Neuronal stem cell (in vitro differentiated cells): ENCODE results near the gene CBY1.

Experiments
- DNase-seq: peaks from one replicate; pipeline ENCODE4 v3.0.0-alpha.2; 2013; ENCODE audit warnings: low spot score
- H2AFZ ChIP-seq: one replicate; pipeline ENCODE4 v1.6.1; 2013; ENCODE audit warnings: mild to moderate bottlenecking, low read length, inconsistent platforms
- H2AK5ac ChIP-seq: 2 replicates; pipeline ENCODE4 v1.6.1; 2013; ENCODE audit warnings: low read depth, mild to moderate bottlenecking, inconsistent platforms, low read length, moderate library complexity, mixed read lengths
- H2BK120ac ChIP-seq: 2 replicates; pipeline ENCODE4 v1.6.1; 2013; ENCODE audit warnings: low read depth, mild to moderate bottlenecking, inconsistent platforms, low read length, moderate library complexity, mixed read lengths
- H2BK12ac ChIP-seq: one replicate; pipeline ENCODE4 v1.6.1; 2013; ENCODE audit warnings: low read length, inconsistent platforms
- H2BK15ac ChIP-seq: 2 replicates; pipeline ENCODE4 v1.6.1; 2013; ENCODE audit warnings: mild to moderate bottlenecking, low read length, inconsistent platforms, mixed read lengths
- H2BK5ac ChIP-seq: one replicate; pipeline ENCODE4 v1.6.1; 2013; ENCODE audit warnings: inconsistent platforms, mild to moderate bottlenecking, low read length, moderate library complexity
- H3K14ac ChIP-seq: one replicate; pipeline ENCODE4 v1.6.1; 2013; ENCODE audit warnings: low read length, inconsistent platforms
- H3K18ac ChIP-seq: 2 replicates; pipeline ENCODE4 v1.6.1; 2013; ENCODE audit warnings: low read length, inconsistent platforms
- H3K23ac ChIP-seq: 2 replicates; pipeline ENCODE4 v1.6.1; 2013; ENCODE audit warnings: low read depth, mild to moderate bottlenecking, mixed read lengths, low read length, inconsistent platforms; ENCODE audit not compliant: poor library complexity
- H3K27ac ChIP-seq: replicated peaks from 3 replicates; pipeline ENCODE4 v1.5.1; 2013; ENCODE audit warnings: low read length, inconsistent platforms
- H3K27me3 ChIP-seq, 3 experiments: 2 replicates each; pipeline ENCODE4 v1.6.1; 2013; ENCODE audit warnings: low read length in 3 of 3, mild to moderate bottlenecking in 2 of 3, inconsistent platforms in 1 of 3, low read depth in 1 of 3, mixed read lengths in 1 of 3, moderate library complexity in 1 of 3; ENCODE audit not compliant: control insufficient read depth in 3 of 3, insufficient read depth in 3 of 3
- H3K36me3 ChIP-seq, 2 donors: replicated peaks in 1 of 2; 2 replicates each; pipeline ENCODE4 v1.6.1; 2013; ENCODE audit warnings: low read length in 2 of 2; ENCODE audit not compliant: control insufficient read depth in 2 of 2, insufficient read depth in 2 of 2
- H3K4ac ChIP-seq: 2 replicates; pipeline ENCODE4 v1.6.1; 2013; ENCODE audit warnings: inconsistent platforms, mild to moderate bottlenecking, low read length, moderate library complexity
- H3K4me1 ChIP-seq, 2 donors: 1 replicate in 1 of 2; 2 replicates in 1 of 2; pipeline ENCODE4 v1.6.1; 2013; ENCODE audit warnings: low read length in 2 of 2, low read depth in 1 of 2; ENCODE audit not compliant: control insufficient read depth in 2 of 2, insufficient read depth in 1 of 2
- H3K4me2 ChIP-seq: one replicate; pipeline ENCODE4 v1.6.1; 2013; ENCODE audit warnings: mild to moderate bottlenecking, low read length, inconsistent platforms; ENCODE audit not compliant: insufficient read depth, poor library complexity, severe bottlenecking
- H3K4me3 ChIP-seq, 2 donors: 2 replicates each; pipeline ENCODE4 v1.5.1; 2013; ENCODE audit warnings: low read length in 2 of 2, mild to moderate bottlenecking in 2 of 2, inconsistent platforms in 1 of 2, moderate library complexity in 1 of 2
- H3K79me1 ChIP-seq: one replicate; pipeline ENCODE4 v1.6.1; 2013; ENCODE audit warnings: low read depth, mild to moderate bottlenecking, inconsistent platforms, low read length, moderate library complexity
- H3K9ac ChIP-seq: one replicate; pipeline ENCODE4 v1.6.1; 2013; ENCODE audit warnings: mild to moderate bottlenecking, low read depth, low read length, inconsistent platforms; ENCODE audit not compliant: poor library complexity
- H3K9me3 ChIP-seq, 2 donors: replicated peaks in 1 of 2; 2 replicates each; pipeline versions ENCODE3 to v1.6.1; 2013; ENCODE audit warnings: low read length in 2 of 2, mild to moderate bottlenecking in 2 of 2, inconsistent platforms in 1 of 2, low read depth in 1 of 2, mixed read lengths in 1 of 2, moderate library complexity in 1 of 2; ENCODE audit not compliant: control insufficient read depth in 2 of 2, insufficient read depth in 1 of 2
- H4K8ac ChIP-seq: one replicate; pipeline ENCODE4 v1.6.1; 2013; ENCODE audit warnings: low read depth, mild to moderate bottlenecking, inconsistent platforms, low read length, moderate library complexity
- H4K91ac ChIP-seq: one replicate; pipeline ENCODE4 v1.6.1; 2013; ENCODE audit warnings: low read length, low read depth, mild to moderate bottlenecking, inconsistent platforms; ENCODE audit not compliant: poor library complexity
- WGBS, 2 donors: extraction: QIAGEN DNeasy Blood & Tissue Kit; methylation state at CpG; one replicate each; pipeline ENCODE4 v1.1.7; 2013; ENCODE audit warnings: missing lambda C conversion rate in 2 of 2, mixed read lengths in 1 of 2; ENCODE audit not compliant: insufficient read length in 2 of 2, insufficient replicate concordance in 1 of 2; ENCODE audit errors: extremely low coverage in 2 of 2; 5-methylcytosine and 5-hydroxymethylcytosine counted together

The CBY1 gene

GRCh38 chr22:38706101-38706900 is 49.9 kb downstream of the CBY1 start:
- peak overlapping the region; percentile 96 for H3K18ac ChIP-seq
- H4K91ac ChIP-seq: no peak overlapping the region
- H2BK120ac ChIP-seq: no peak overlapping the region
- no peak overlapping the region for H2AK5ac ChIP-seq
- H3K9me3 ChIP-seq: no peaks in the 10 kb centered on the region
- peak overlapping the region; percentile 27 for H3K14ac ChIP-seq
- DNase-seq: no peak
- H2BK15ac ChIP-seq: peak overlapping the region; percentile 23
- no peaks in the 10 kb centered on the region for H3K27me3 ChIP-seq
- H3K4me1 ChIP-seq: peaks cover 13 to 18% of the 10 kb centered on the region in 2 donors
- H2AFZ ChIP-seq: peak overlapping the region; percentile 90
- H3K4me3 ChIP-seq: peak overlapping the region; percentile 76 to 99
- H3K4ac ChIP-seq: no peak overlapping the region
- no CpG with 5 or more reads among the region's 80 CpGs for WGBS, 2 donors
- peaks cover 6% of the 10 kb centered on the region for H3K79me1 ChIP-seq
- H3K4me2 ChIP-seq: peak overlapping the region; percentile 74
- H3K23ac ChIP-seq: peak overlapping the region; percentile 81
- H2BK5ac ChIP-seq: no peak overlapping the region
- H4K8ac ChIP-seq: no peak overlapping the region
- no peak overlapping the region for H2BK12ac ChIP-seq
- H3K9ac ChIP-seq: peak overlapping the region; percentile 95
- H3K36me3 ChIP-seq: peaks cover 6 to 30% of the 10 kb centered on the region in 2 donors
- peak overlapping the region; percentile 43 for H3K27ac ChIP-seq

DNA sequence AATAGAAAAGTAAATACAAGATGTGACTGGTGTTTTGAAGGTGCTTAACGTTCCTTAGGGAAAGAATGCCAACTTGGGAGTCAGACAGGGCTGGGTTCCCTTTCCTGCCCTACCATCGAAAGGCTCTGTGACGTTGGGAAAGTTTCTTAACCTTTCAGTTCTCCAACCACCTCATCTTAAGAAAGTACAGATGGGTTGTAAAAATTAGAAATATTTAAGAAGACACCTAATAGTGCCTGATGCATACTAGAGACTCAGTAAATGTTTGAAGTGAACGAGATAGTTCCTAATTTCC is 50.4 kb downstream of the CBY1 start:
- no peak overlapping the region for H3K14ac ChIP-seq
- WGBS, 2 donors: no CpG with 5 or more reads among the region's 4 CpGs
- H3K27me3 ChIP-seq: no peaks in the 10 kb centered on the region
- H4K8ac ChIP-seq: no peak overlapping the region
- H3K23ac ChIP-seq: no peak overlapping the region
- H2BK5ac ChIP-seq: no peak overlapping the region
- H3K79me1 ChIP-seq: peaks cover 6% of the 10 kb centered on the region
- no peak overlapping the region for H2AFZ ChIP-seq
- no peak overlapping the region for H2BK15ac ChIP-seq
- no peak overlapping the region for H4K91ac ChIP-seq
- H3K9ac ChIP-seq: no peak overlapping the region
- no peak overlapping the region for H2AK5ac ChIP-seq
- H3K4ac ChIP-seq: no peak overlapping the region
- H2BK12ac ChIP-seq: no peak overlapping the region
- H3K27ac ChIP-seq: no peak overlapping the region
- DNase-seq: no peak
- no peak overlapping the region for H3K18ac ChIP-seq
- peaks cover 12 to 15% of the 10 kb centered on the region in 2 donors for H3K4me1 ChIP-seq
- peak overlapping the region; percentile 74 for H3K4me2 ChIP-seq
- H3K36me3 ChIP-seq: peaks cover 6 to 30% of the 10 kb centered on the region in 2 donors
- no peak overlapping the region for H2BK120ac ChIP-seq
- no peaks in the 10 kb centered on the region for H3K9me3 ChIP-seq
- H3K4me3 ChIP-seq: peak overlapping the region; percentile 76 to 99

DNA sequence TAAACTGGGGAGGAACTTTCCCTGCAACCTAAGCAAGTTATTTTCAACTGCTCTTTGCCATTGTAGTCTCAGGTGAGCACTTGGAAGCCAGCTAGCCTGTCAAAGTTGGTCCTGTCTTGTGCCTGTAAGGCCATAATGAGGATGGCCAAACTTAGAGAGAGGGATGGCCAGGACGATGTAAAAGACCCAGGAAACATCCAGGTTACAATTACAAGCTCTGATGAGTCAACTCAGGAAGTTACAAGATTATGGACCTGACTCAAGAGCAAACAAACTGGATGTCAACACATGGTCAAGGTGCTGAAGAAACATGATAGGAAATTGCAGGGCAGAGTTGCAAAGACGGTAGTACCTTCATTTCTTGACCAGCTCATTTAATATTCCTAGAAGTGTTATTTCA is 50.9 kb downstream of the CBY1 start:
- H3K27me3 ChIP-seq: no peaks in the 10 kb centered on the region
- no peak overlapping the region for H3K27ac ChIP-seq
- H3K18ac ChIP-seq: no peak overlapping the region
- peaks cover 6% of the 10 kb centered on the region for H3K79me1 ChIP-seq
- peaks cover 15% of the 10 kb centered on the region in 2 donors for H3K4me1 ChIP-seq
- no peak overlapping the region for H3K9ac ChIP-seq
- H2BK15ac ChIP-seq: no peak overlapping the region
- no CpG with 5 or more reads among the region's 2 CpGs for WGBS, 2 donors
- H2BK12ac ChIP-seq: no peak overlapping the region
- H3K14ac ChIP-seq: no peak overlapping the region
- H3K23ac ChIP-seq: no peak overlapping the region
- H4K91ac ChIP-seq: no peak overlapping the region
- no peak overlapping the region for H2AFZ ChIP-seq
- H2AK5ac ChIP-seq: no peak overlapping the region
- H3K4ac ChIP-seq: no peak overlapping the region
- H3K4me2 ChIP-seq: no peak overlapping the region
- H3K36me3 ChIP-seq: peaks cover 6 to 34% of the 10 kb centered on the region in 2 donors
- H2BK120ac ChIP-seq: no peak overlapping the region
- DNase-seq: no peak
- H3K9me3 ChIP-seq: no peaks in the 10 kb centered on the region
- no peak overlapping the region for H4K8ac ChIP-seq
- no peak overlapping the region for H2BK5ac ChIP-seq
- peak overlapping the region in 1 of 2 donors; percentile 76 for H3K4me3 ChIP-seq

GRCh38 chr22:38707984-38708383 is 51.5 kb downstream of the CBY1 start:
- Histone ChIP-seq H3K18ac (no peak overlapping the region), H2AK5ac (no peak overlapping the region), H3K4me2 (no peak overlapping the region), H4K8ac (no peak overlapping the region), H2BK5ac (no peak overlapping the region), H3K23ac (no peak overlapping the region), H3K14ac (no peak overlapping the region), H3K36me3 (peaks cover 6 to 38% of the 10 kb centered on the region in 2 donors), H2BK120ac (no peak overlapping the region), H2BK15ac (no peak overlapping the region), H3K4me3 (no peak overlapping the region), H2AFZ (no peak overlapping the region), H3K4ac (no peak overlapping the region), H3K9ac (no peak overlapping the region), H3K4me1 (peaks cover 15 to 21% of the 10 kb centered on the region in 2 donors), H4K91ac (no peak overlapping the region), H3K79me1 (peaks cover 8% of the 10 kb centered on the region), H3K27me3 (no peaks in the 10 kb centered on the region), H2BK12ac (no peak overlapping the region), H3K27ac (no peak overlapping the region), H3K9me3 (no peaks in the 10 kb centered on the region)
- DNase-seq: no peak
- WGBS, 2 donors: no CpG with 5 or more reads among the region's 3 CpGs
